Measurements from ENCODE around the gene DNAJC16. TPM values are rescaled to one million over a fixed set of nuclear protein-coding genes. Genes with fewer than 3 reads are reported as not detected.

Gene DNAJC16
- total and polyA plus RNA-seq, 9 of the 15 experiments (the other 6 are each of a cell fraction or from before 2014, with no cell fraction given): 6.9 to 16.8 (median 12.8) TPM

DNA sequence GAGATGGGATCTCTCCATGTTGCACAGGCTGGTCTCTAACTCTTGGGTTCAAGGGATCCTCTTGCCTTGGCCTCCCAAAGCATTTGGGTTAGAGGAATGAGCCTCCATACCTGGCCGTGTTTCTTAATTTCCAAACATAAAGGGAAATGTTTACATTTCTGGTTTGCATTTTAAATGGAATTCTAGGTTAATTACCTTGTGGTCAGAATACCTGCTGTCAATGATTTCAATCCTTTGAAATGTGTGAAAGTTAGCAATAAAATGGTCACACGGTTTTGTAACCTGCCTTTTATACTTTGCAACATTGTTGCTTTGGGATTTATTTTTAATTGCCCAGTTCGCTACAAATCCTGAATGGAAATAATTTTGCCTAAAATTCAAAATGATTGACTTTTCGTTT, 31.9 kb downstream of the DNAJC16 start:
- TF ChIP-seq TOE1 (IDR thresholded peaks at IDR 0.05; ENCODE audit: borderline replicate concordance) (no peak), TOE1 (CRISPR knock-in tag; IDR thresholded peaks at IDR 0.05; ENCODE audit: borderline replicate concordance, low read depth) (no peak), IFI16 (CRISPR knock-in tag; IDR thresholded peaks at IDR 0.05) (no peak), BACH1 (tag; IDR thresholded peaks at IDR 0.05) (no peak), HDAC3 (IDR thresholded peaks at IDR 0.05; ENCODE audit: borderline replicate concordance, partially characterized antibody) (no peak), ZNF232 (CRISPR knock-in tag; IDR thresholded peaks at IDR 0.05) (no peak), RBM34 (IDR thresholded peaks at IDR 0.05; ENCODE audit: borderline replicate concordance, insufficient read depth, low read length) (no peak), HNRNPK (IDR thresholded peaks at IDR 0.05; ENCODE audit: low read depth, low read length, poor library complexity, severe bottlenecking) (no peak), NR2C2 (CRISPR knock-in tag; IDR thresholded peaks at IDR 0.05) (no peak), NR2C2 (tag; IDR thresholded peaks at IDR 0.05) (no peak), ZNF347 (CRISPR knock-in tag; IDR thresholded peaks at IDR 0.05; ENCODE audit: low read depth) (no peak), XRCC3 (IDR thresholded peaks at IDR 0.05) (no peak), GABPA (tag; conservative IDR thresholded peaks at IDR 0.05; ENCODE audit: low read depth) (no peak), HDGF (IDR thresholded peaks at IDR 0.05) (no peak), ZNF444 (CRISPR knock-in tag; IDR thresholded peaks at IDR 0.05) (no peak), MYC (IDR thresholded peaks at IDR 0.05; ENCODE audit: low read depth, low read length) (no peak), MYC (CRISPR knock-in tag; IDR thresholded peaks at IDR 0.05; ENCODE audit: borderline replicate concordance, low read depth) (no peak), TEAD2 (tag; IDR thresholded peaks at IDR 0.05) (no peak)
- no peak for FAIRE-seq
- H3K9ac ChIP-seq (ENCODE audit: insufficient read depth in 1 of 2, low read depth in 2 of 2, low read length in 2 of 2): no peak overlapping the region
- no peaks in the 10 kb centered on the region for H3K27me3 ChIP-seq (ENCODE audit: control insufficient read depth in 2 of 2, insufficient read depth in 2 of 2, low read length in 2 of 2)
- DNase-seq (ENCODE audit: extremely low read depth in 1 of 4, low spot score in 3 of 4): no peak
- ChIA-PET CTCF (ENCODE audit: low intra/inter-chr PET ratio) (interaction anchor here (1.2 kb wide), 1 partner anchor 12 kb away, joined by 6 read pairs; no protein-coding TSS in a partner anchor), POLR2A (no interaction called here)
- H3K27ac ChIP-seq (ENCODE audit: extremely low read depth, low read depth, low read length): no peak overlapping the region
- peaks cover 52% of the 10 kb centered on the region for H3K36me3 ChIP-seq (ENCODE audit: control insufficient read depth, insufficient read depth, low read length)
- 69% methylated on average over 4 of the region's 4 CpGs for WGBS (ENCODE audit: insufficient coverage, low coverage, missing lambda C conversion rate)
- ATAC-seq: no peak
- H3K9me1 ChIP-seq (ENCODE audit: control insufficient read depth, insufficient read depth, low read length): no peaks in the 10 kb centered on the region
- H2AFZ ChIP-seq (ENCODE audit: low read depth, low read length): no peak overlapping the region
- H3K4me1 ChIP-seq (replicated peaks in 1 of 2; ENCODE audit: control insufficient read depth in 2 of 2, insufficient read depth in 2 of 2, low read length in 2 of 2): peaks cover 0 to 4% of the 10 kb centered on the region in 2 experiments; a peak in 3 of 5 replicates
- no peaks in the 10 kb centered on the region for H3K9me3 ChIP-seq (replicated peaks; ENCODE audit: control insufficient read depth, insufficient read depth, low read depth, low read length)
- no peak overlapping the region for H3K4me3 ChIP-seq
- in situ Hi-C loops (cut with MboI): no loop called here
- intact Hi-C loops (cut with micrococcal nuclease): no loop called here
- no TSS peak for BruUV-seq (replicated peaks)
- H4K20me1 ChIP-seq (replicated peaks; ENCODE audit: control insufficient read depth, insufficient read depth, low read length): no peaks in the 10 kb centered on the region
- H3K4me2 ChIP-seq (ENCODE audit: insufficient read depth, low read length): no peak overlapping the region
- H3K79me2 ChIP-seq (ENCODE audit: control insufficient read depth, insufficient read depth, low read length): no peaks in the 10 kb centered on the region

Measured in K562 (cell line).